Stomach (tissue), 4 donors: Measurements from ENCODE around the gene TMC5.

Experiments used
- CTCF ChIP-seq, 7 experiments: fragments of 450-650 bp in 4 of 7; fragments of 200-600 bp in 3 of 7; sonication (generic) in 3 of 7; IDR thresholded peaks; one replicate each; pipeline ENCODE4 v1.5.1; 2016 to 2019; ENCODE audit warnings: antibody characterized with exemption in 7 of 7, control low read depth in 2 of 7, mild to moderate bottlenecking in 1 of 7
- POLR2AphosphoS5 ChIP-seq, 3 donors: sonication (generic); formaldehyde crosslinking; IDR thresholded peaks; one replicate each; pipeline ENCODE4 v1.6.1; 2016; ENCODE audit warnings: antibody characterized with exemption in 3 of 3

- TF ChIP-seq CTCF (IDR thresholded peaks at IDR 0.05) (no peak), POLR2AphosphoS5 (IDR thresholded peaks at IDR 0.05) (no peak)
Measured at GRCh38 chr16:19450186-19450585, 32.5 kb downstream of the TMC5 start.
